Measurements from ENCODE around the gene AP1B1.
"Not testable (repeated sequence)": the region's sequence is repeated elsewhere in the genome, so short reads cannot be mapped to it uniquely, and the experiment has no call there.

DNA sequence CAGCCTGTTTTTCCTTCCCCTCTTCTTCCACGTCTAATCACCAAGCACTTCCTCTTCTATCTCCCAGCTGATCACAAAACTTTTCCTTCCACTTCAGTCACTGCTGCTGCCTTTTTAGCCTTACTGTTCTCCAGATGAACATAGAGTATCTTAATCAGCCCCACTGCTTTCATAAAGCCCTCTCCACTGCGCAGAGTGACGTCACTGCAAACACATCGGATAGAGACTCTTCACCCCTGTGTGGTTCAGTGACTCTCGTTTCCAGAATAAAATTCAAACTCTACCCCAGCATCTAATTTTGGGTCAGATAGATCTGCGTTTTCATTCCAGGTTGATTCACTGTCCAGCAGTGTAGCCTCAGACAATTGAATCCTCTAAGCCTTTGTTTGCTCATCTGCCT is 13.2 kb upstream of the AP1B1 start:
- TF ChIP-seq, protein P1, sequence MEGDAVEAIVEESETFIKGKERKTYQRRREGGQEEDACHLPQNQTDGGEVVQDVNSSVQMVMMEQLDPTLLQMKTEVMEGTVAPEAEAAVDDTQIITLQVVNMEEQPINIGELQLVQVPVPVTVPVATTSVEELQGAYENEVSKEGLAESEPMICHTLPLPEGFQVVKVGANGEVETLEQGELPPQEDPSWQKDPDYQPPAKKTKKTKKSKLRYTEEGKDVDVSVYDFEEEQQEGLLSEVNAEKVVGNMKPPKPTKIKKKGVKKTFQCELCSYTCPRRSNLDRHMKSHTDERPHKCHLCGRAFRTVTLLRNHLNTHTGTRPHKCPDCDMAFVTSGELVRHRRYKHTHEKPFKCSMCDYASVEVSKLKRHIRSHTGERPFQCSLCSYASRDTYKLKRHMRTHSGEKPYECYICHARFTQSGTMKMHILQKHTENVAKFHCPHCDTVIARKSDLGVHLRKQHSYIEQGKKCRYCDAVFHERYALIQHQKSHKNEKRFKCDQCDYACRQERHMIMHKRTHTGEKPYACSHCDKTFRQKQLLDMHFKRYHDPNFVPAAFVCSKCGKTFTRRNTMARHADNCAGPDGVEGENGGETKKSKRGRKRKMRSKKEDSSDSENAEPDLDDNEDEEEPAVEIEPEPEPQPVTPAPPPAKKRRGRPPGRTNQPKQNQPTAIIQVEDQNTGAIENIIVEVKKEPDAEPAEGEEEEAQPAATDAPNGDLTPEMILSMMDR (conservative IDR thresholded peaks at IDR 0.05) = not testable (repeated sequence)
- not testable (repeated sequence) for TF ChIP-seq ZFX (IDR thresholded peaks at IDR 0.05)
